Tibial nerve (tissue), 4 donors: Measurements from ENCODE around the gene GORASP2.

ENCODE experiments used
- EP300 ChIP-seq, 2 donors: sonication (generic); formaldehyde crosslinking; IDR thresholded peaks; one replicate each; pipeline ENCODE4 v1.6.1; 2017; ENCODE audit warnings: antibody characterized with exemption in 2 of 2, mild to moderate bottlenecking in 1 of 2
- POLR2A ChIP-seq, 2 donors: fragments of 450-650 bp; IDR thresholded peaks; one replicate each; pipeline ENCODE4 v1.6.1; 2017; ENCODE audit warnings: antibody characterized with exemption in 2 of 2, mild to moderate bottlenecking in 2 of 2, moderate library complexity in 2 of 2
- TF ChIP-seq, protein P1 (sequence below), 5 experiments: fragments of 200-600 bp in 3 of 5; fragments of 450-650 bp in 2 of 5; sonication (generic) in 3 of 5; IDR thresholded peaks; one replicate each; pipeline ENCODE4 v1.5.1; 2016 to 2019; ENCODE audit warnings: antibody characterized with exemption in 5 of 5, mild to moderate bottlenecking in 3 of 5, moderate library complexity in 2 of 5

DNA sequence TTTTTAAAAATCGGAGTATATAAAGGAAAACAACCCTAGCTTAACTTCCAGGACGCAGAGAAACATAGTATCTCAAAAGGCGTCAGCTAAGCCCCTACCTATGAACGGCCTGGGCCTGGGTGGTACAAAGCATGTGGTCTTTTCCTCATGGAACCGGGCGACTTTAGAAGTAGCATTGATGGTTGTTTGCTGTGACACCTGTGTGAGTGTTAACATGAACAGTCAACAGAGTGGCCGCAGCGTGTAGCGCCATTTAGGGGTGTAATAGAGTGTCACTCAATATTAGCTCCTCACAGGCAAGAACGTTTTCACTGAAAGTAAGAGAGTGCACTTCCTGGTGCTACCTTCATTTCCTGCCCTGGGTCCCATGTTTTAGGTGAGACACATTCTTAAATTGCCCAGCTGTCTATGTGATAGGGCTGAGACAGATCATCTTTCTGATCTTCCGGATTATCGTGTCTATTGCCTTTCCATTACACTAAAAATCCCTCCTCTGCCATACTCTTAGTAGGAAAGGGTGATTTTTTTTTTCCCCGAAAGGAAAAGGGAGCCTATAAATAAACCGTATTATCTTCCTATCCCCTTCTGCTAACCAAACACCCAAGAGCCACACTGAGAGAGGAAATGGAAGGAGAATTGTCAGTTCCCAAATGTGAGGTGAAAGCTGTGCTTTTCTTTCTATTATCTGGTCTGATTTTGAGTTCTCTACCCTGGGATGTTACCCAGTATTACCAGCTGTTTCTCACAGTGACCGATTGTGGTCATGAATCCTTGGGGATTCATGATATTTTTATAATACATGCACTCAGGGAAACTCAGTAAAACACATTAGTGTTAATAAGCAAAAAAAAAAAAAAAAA lies 1.3 kb downstream of the GORASP2 start:
- TF ChIP-seq, protein P1, sequence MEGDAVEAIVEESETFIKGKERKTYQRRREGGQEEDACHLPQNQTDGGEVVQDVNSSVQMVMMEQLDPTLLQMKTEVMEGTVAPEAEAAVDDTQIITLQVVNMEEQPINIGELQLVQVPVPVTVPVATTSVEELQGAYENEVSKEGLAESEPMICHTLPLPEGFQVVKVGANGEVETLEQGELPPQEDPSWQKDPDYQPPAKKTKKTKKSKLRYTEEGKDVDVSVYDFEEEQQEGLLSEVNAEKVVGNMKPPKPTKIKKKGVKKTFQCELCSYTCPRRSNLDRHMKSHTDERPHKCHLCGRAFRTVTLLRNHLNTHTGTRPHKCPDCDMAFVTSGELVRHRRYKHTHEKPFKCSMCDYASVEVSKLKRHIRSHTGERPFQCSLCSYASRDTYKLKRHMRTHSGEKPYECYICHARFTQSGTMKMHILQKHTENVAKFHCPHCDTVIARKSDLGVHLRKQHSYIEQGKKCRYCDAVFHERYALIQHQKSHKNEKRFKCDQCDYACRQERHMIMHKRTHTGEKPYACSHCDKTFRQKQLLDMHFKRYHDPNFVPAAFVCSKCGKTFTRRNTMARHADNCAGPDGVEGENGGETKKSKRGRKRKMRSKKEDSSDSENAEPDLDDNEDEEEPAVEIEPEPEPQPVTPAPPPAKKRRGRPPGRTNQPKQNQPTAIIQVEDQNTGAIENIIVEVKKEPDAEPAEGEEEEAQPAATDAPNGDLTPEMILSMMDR (IDR thresholded peaks at IDR 0.05) = no peak
- TF ChIP-seq POLR2A (IDR thresholded peaks at IDR 0.05) = no peak
- TF ChIP-seq EP300 (IDR thresholded peaks at IDR 0.05) = no peak
